Measurements from ENCODE around the gene SMYD3. TPM values are rescaled to one million over a fixed set of nuclear protein-coding genes. Genes with fewer than 3 reads are reported as not detected.

Gene SMYD3
- total RNA-seq, 1 donor from 2014 or later, result 23.8 TPM

- DNase-seq (ENCODE audit: low read depth), result no peak
- TF ChIP-seq, protein P1, sequence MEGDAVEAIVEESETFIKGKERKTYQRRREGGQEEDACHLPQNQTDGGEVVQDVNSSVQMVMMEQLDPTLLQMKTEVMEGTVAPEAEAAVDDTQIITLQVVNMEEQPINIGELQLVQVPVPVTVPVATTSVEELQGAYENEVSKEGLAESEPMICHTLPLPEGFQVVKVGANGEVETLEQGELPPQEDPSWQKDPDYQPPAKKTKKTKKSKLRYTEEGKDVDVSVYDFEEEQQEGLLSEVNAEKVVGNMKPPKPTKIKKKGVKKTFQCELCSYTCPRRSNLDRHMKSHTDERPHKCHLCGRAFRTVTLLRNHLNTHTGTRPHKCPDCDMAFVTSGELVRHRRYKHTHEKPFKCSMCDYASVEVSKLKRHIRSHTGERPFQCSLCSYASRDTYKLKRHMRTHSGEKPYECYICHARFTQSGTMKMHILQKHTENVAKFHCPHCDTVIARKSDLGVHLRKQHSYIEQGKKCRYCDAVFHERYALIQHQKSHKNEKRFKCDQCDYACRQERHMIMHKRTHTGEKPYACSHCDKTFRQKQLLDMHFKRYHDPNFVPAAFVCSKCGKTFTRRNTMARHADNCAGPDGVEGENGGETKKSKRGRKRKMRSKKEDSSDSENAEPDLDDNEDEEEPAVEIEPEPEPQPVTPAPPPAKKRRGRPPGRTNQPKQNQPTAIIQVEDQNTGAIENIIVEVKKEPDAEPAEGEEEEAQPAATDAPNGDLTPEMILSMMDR (conservative IDR thresholded peaks at IDR 0.05; ENCODE audit: low read depth, low read length), result no peak
Observed at GRCh38 chr1:245860657-245861544, 646.2 kb downstream of the SMYD3 start.

DNA sequence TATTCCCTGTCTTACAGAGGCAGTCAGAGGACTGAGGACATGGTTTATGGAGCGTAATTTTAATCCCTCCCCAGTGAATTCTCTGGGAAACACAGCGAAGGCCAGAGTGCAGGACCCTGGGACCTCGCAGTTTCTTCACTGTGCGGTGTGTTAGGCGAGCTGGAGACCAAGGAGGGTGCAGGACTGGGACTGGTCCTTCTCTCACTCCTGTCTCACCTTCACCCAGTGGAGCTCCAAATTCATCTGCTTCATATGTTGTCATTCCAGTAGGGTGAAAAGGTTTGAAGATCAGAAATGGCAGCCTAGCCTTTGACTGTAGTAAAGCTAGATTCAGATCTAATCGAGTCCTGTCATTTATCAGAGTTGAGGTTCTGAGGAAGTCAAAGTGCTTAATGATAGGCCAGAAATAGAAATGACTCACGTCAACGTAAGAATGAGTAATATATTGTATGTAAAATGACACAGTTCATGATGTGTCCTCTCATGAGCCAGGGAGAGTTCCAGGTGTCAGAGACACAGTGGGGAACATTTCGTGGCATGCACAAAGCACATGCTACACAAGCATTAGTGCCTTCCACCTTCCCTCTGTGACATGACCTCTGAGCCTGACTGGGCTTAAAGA, 647.5 kb downstream of the SMYD3 start:
- TF ChIP-seq, protein P1 (conservative IDR thresholded peaks at IDR 0.05; ENCODE audit: low read depth, low read length), result no peak
- no peak for DNase-seq (ENCODE audit: low read depth)
- no peak overlapping the region for H3K4me3 ChIP-seq (ENCODE audit: low read depth, low read length)

More at GRCh38 chr1:245860657-245861544, 646.2 kb downstream of the SMYD3 start:
- H3K4me3 ChIP-seq (ENCODE audit: low read depth, low read length), result no peak overlapping the region

DNA sequence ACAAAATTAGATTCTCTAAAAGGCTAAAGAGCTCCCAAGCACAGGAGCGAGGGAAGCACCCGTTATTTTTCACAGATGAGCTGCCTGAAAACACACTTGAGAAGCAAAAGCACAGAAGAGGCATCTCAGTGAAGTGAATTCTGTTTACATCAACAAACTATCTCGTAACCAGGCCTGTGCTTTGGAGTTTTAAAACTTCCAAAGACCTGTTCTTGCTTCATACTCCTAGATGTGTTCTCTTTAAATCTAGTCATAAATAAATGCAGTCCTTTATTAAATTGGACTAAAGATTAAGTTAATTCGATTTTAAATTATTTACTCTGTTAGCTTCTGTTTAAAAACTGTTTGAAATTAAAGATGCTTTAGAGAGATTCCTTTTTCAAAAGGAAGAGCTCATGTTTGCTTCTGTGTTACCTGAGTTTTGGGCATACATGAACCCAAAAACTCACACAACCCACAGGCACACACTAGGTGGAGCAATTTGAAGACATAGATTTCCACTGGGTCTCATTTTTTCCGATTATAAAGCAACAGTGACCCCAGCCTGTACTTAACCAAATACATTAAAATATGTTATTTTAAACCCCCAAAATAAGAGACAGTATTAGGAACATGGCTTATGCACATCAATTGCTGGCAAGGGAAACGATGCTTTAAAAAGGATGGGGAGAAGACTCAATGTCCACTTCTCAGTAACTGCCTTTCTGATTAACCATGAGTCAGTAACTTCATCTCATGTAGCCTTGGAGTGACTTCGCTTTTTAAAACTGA, 648.2 kb downstream of the SMYD3 start:
- TF ChIP-seq, protein P1 (conservative IDR thresholded peaks at IDR 0.05; ENCODE audit: low read depth, low read length), result peak; percentile 46
- no peak for DNase-seq (ENCODE audit: low read depth)
- no peak overlapping the region for H3K4me3 ChIP-seq (ENCODE audit: low read depth, low read length)

- no peak for DNase-seq (ENCODE audit: low read depth)
- no peak overlapping the region for H3K4me3 ChIP-seq (ENCODE audit: low read depth, low read length)
- TF ChIP-seq, protein P1 (conservative IDR thresholded peaks at IDR 0.05; ENCODE audit: low read depth, low read length), result no peak
Observed at GRCh38 chr1:245858022-245858721, 648.9 kb downstream of the SMYD3 start.

- TF ChIP-seq, protein P1 (conservative IDR thresholded peaks at IDR 0.05; ENCODE audit: low read depth, low read length), result no peak
- no peak overlapping the region for H3K4me3 ChIP-seq (ENCODE audit: low read depth, low read length)
- no peak for DNase-seq (ENCODE audit: low read depth)
Observed at GRCh38 chr1:245856944-245857531, 650.0 kb downstream of the SMYD3 start.
